HEK293T (cell line): ENCODE data around the gene PTPRCAP.

Source experiments
- FOXK2 ChIP-seq: fragments of 450-650 bp; IDR thresholded peaks from 2 replicates; pipeline ENCODE4 v1.6.1; 2016; ENCODE audit warnings: mild to moderate bottlenecking
- FOXM1 ChIP-seq: fragments of 450-650 bp; IDR thresholded peaks from 2 replicates; pipeline ENCODE4 v1.6.1; 2017; ENCODE audit warnings: mild to moderate bottlenecking, borderline replicate concordance
- TARDBP ChIP-seq: fragments of 450-650 bp; IDR thresholded peaks from 2 replicates; pipeline ENCODE4 v1.6.1; 2016

- TF ChIP-seq TARDBP: no peak
- TF ChIP-seq FOXK2: no peak
- TF ChIP-seq FOXM1: no peak
These were observed 43.5 kb downstream of the PTPRCAP start for GRCh38 chr11:67393990-67394389.
